Measurements from ENCODE around the gene ZNF678. TPM values are rescaled to one million over a fixed set of nuclear protein-coding genes. Genes with fewer than 3 reads are reported as not detected.
A peak's percentile ranks its signal among the peaks of the same experiment; 100 is the strongest.

ZNF678 gene
- total RNA-seq, 1 donor: 3.6 TPM

GRCh38 chr1:227557962-227558725 is 5.2 kb upstream of the ZNF678 start:
- no peaks in the 10 kb centered on the region for H4K20me1 ChIP-seq (ENCODE audit: insufficient read depth, low read length)
- no peaks in the 10 kb centered on the region for H3K79me2 ChIP-seq (ENCODE audit: insufficient read depth, low read length)
- no peak overlapping the region for H3K4me2 ChIP-seq (ENCODE audit: insufficient read depth, low read length)
- H3K9me3 ChIP-seq (ENCODE audit: low read depth, low read length): no peaks in the 10 kb centered on the region
- no peaks in the 10 kb centered on the region for H3K4me1 ChIP-seq (ENCODE audit: insufficient read depth, low read length)
- no peak for TF ChIP-seq CTCF (IDR thresholded peaks at IDR 0.05; ENCODE audit: extremely low read depth, low read depth, low read length)
- H2AFZ ChIP-seq (ENCODE audit: low read length): no peak overlapping the region
- H3K36me3 ChIP-seq (ENCODE audit: insufficient read depth, low read length): no peaks in the 10 kb centered on the region
- DNase-seq (ENCODE audit: insufficient read length, low spot score, missing footprints): peak; percentile 54
- H3K27ac ChIP-seq (ENCODE audit: low read depth, low read length): no peak overlapping the region
- H3K27me3 ChIP-seq (ENCODE audit: insufficient read depth, low read length): peaks cover 12% of the 10 kb centered on the region
- H3K4me3 ChIP-seq (ENCODE audit: insufficient read depth, low read length): no peak overlapping the region

GRCh38 chr1:227558732-227559262 is 4.6 kb upstream of the ZNF678 start:
- Histone ChIP-seq H3K4me3 (ENCODE audit: insufficient read depth, low read length) (no peak overlapping the region), H3K79me2 (ENCODE audit: insufficient read depth, low read length) (no peaks in the 10 kb centered on the region), H3K4me1 (ENCODE audit: insufficient read depth, low read length) (no peaks in the 10 kb centered on the region), H4K20me1 (ENCODE audit: insufficient read depth, low read length) (no peaks in the 10 kb centered on the region), H3K27ac (ENCODE audit: low read depth, low read length) (no peak overlapping the region), H3K27me3 (ENCODE audit: insufficient read depth, low read length) (peaks cover 12% of the 10 kb centered on the region), H3K36me3 (ENCODE audit: insufficient read depth, low read length) (no peaks in the 10 kb centered on the region), H3K9me3 (ENCODE audit: low read depth, low read length) (no peaks in the 10 kb centered on the region), H2AFZ (ENCODE audit: low read length) (no peak overlapping the region), H3K4me2 (ENCODE audit: insufficient read depth, low read length) (no peak overlapping the region)
- DNase-seq (ENCODE audit: insufficient read length, low spot score, missing footprints): peak; percentile 73
- no peak for TF ChIP-seq CTCF (IDR thresholded peaks at IDR 0.05; ENCODE audit: extremely low read depth, low read depth, low read length)

- Histone ChIP-seq H3K79me2 (ENCODE audit: insufficient read depth, low read length) (peaks cover 6% of the 10 kb centered on the region), H3K4me3 (ENCODE audit: insufficient read depth, low read length) (no peak overlapping the region), H3K4me1 (ENCODE audit: insufficient read depth, low read length) (peaks cover 5% of the 10 kb centered on the region), H3K27ac (ENCODE audit: low read depth, low read length) (no peak overlapping the region), H3K9me3 (ENCODE audit: low read depth, low read length) (no peaks in the 10 kb centered on the region), H2AFZ (ENCODE audit: low read length) (no peak overlapping the region), H3K36me3 (ENCODE audit: insufficient read depth, low read length) (no peaks in the 10 kb centered on the region), H3K4me2 (ENCODE audit: insufficient read depth, low read length) (no peak overlapping the region), H3K27me3 (ENCODE audit: insufficient read depth, low read length) (peaks cover 12% of the 10 kb centered on the region), H4K20me1 (ENCODE audit: insufficient read depth, low read length) (no peaks in the 10 kb centered on the region)
- DNase-seq (ENCODE audit: insufficient read length, low spot score, missing footprints): no peak
- no peak for TF ChIP-seq CTCF (IDR thresholded peaks at IDR 0.05; ENCODE audit: extremely low read depth, low read depth, low read length)
Measured at GRCh38 chr1:227559499-227559898, 3.9 kb upstream of the ZNF678 start.

GRCh38 chr1:227559926-227560325 is 3.4 kb upstream of the ZNF678 start:
- no peak overlapping the region for H3K4me2 ChIP-seq (ENCODE audit: insufficient read depth, low read length)
- TF ChIP-seq CTCF (IDR thresholded peaks at IDR 0.05; ENCODE audit: extremely low read depth, low read depth, low read length): no peak
- H3K27me3 ChIP-seq (ENCODE audit: insufficient read depth, low read length): peaks cover 12% of the 10 kb centered on the region

More at GRCh38 chr1:227559926-227560325, 3.4 kb upstream of the ZNF678 start:
- Histone ChIP-seq H4K20me1 (ENCODE audit: insufficient read depth, low read length) (no peaks in the 10 kb centered on the region), H2AFZ (ENCODE audit: low read length) (no peak overlapping the region), H3K79me2 (ENCODE audit: insufficient read depth, low read length) (peaks cover 8% of the 10 kb centered on the region), H3K4me3 (ENCODE audit: insufficient read depth, low read length) (no peak overlapping the region), H3K27ac (ENCODE audit: low read depth, low read length) (no peak overlapping the region), H3K9me3 (ENCODE audit: low read depth, low read length) (no peaks in the 10 kb centered on the region), H3K36me3 (ENCODE audit: insufficient read depth, low read length) (no peaks in the 10 kb centered on the region), H3K4me1 (ENCODE audit: insufficient read depth, low read length) (peaks cover 5% of the 10 kb centered on the region)
- DNase-seq (ENCODE audit: insufficient read length, low spot score, missing footprints): no peak
